GM18502 (cell line): ENCODE results near the gene LIPG.
"Not testable (repeated sequence)": the region's sequence is repeated elsewhere in the genome, so short reads cannot be mapped to it uniquely, and the experiment has no call there.

Experiments
- ATAC-seq: cut with Tn5 transposase; IDR thresholded peaks from one replicate; pipeline ENCODE4 v1.9.1; 2021; ENCODE audit warnings: mild to moderate bottlenecking; ENCODE audit not compliant: unreplicated experiment, poor library complexity

The LIPG gene

GRCh38 chr18:49546278-49546677 is 15.6 kb upstream of the LIPG start:
- no peak for ATAC-seq

GRCh38 chr18:49546719-49547273 is 15.1 kb upstream of the LIPG start:
- no peak for ATAC-seq

DNA sequence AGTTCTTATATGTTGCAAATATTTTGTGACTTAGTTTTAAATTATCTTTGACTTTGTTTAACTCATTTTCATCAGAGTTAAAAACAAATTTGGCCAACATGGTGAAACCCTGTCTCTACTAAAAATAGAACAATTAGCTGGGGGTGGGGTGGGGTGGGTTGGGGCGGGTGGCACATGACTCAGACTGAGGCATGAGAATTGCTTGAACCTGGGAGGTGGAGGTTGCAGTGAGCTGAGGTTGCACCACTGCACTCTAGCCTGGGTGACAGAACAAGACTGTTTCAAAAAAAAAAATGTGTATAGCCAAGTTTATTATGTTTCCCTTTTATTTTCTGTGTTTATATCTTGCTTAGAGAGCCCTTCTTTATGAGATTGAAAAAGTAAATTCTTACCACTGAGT is 14.2 kb upstream of the LIPG start:
- no peak for ATAC-seq

DNA sequence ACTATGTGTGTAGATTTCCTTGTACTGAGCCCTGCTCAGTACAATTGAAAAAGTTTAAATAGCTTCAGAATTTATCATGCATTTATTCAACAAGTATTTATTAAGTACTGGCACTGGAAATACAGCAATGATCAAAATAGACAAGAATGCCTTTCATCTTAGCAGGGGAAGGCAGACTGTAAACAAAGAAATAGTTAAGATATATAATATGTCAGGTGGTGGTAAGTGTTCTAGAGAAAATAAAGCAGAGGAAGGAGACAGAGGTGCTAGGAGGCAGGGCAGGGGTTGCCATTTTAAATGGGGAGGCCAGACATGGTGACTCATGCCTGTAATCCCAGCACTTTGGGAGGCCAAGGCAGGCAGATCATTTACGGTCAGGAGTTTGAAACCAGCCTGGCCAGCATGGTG is 13.6 kb upstream of the LIPG start:
- no peak for ATAC-seq

GRCh38 chr18:49550621-49551339 is 11.1 kb upstream of the LIPG start:
- no peak for ATAC-seq

DNA sequence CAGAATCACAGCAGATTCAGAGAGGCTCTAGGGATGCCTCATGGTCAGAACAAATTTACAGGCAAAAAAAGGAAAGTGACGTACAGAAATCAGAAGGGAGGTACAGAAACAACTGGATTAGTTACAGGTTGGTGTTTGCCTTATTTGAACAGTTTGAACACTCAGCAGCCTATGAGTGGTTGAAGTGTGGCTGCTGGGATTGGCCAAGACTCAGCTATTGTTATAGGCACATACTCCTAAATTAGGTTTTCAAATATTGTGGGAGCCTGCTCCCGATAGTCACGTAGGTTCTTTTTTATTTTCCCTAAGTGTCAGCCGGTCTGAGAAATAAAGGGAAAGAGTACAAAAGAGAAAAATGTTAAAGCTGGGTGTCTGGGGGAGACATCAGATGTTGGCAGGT is 8.9 kb upstream of the LIPG start:
- no peak for ATAC-seq

DNA sequence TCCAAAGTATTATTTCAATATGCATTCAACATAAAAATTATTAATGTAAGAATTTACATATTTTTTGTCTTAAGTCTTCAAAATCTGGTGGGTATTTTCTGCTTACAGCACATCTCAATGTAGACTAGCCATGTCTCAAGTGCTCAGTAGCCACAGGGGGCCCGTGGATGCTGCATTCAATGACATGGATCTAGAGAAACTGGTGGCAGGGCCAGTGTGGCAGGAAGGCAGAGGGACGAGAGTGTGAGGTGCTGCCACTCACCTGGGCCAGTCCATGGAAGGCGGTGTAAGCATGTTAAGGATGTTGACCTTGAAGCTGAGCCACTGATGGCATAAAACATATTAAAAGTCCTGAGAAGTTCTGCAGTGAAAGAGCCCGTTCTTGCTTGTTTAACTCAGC is 6.2 kb upstream of the LIPG start:
- no peak for ATAC-seq

DNA sequence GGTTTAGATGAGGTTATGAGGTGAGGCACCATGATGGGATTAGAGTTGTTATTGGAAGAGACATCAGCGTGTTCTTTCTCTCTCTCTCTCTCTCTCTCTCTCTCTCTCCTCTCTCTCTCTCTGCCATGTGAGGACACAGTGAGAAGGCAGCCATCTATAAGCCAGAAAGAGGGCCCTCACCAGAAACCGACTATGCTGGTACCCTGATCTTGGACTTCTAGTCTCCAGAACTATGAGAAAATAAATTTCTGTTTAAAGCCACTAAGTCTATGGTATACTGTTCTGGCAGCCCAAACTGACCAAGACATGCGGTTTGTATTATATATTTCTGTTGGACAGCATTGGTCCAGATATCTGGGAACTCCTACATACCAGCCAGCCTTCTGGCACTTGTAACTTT is 3.5 kb upstream of the LIPG start:
- ATAC-seq: no peak

- ATAC-seq: not testable (repeated sequence)
These were observed 2.4 kb upstream of the LIPG start for GRCh38 chr18:49559326-49559931.

GRCh38 chr18:49560277-49560623 is 1.6 kb upstream of the LIPG start:
- no peak for ATAC-seq

GRCh38 chr18:49560624-49561288 is 1.1 kb upstream of the LIPG start:
- no peak for ATAC-seq

- ATAC-seq: no peak
These were observed 748 bp downstream of the LIPG start for GRCh38 chr18:49562481-49563129.

- no peak for ATAC-seq
These were observed 1.3 kb downstream of the LIPG start for GRCh38 chr18:49563130-49563540.

DNA sequence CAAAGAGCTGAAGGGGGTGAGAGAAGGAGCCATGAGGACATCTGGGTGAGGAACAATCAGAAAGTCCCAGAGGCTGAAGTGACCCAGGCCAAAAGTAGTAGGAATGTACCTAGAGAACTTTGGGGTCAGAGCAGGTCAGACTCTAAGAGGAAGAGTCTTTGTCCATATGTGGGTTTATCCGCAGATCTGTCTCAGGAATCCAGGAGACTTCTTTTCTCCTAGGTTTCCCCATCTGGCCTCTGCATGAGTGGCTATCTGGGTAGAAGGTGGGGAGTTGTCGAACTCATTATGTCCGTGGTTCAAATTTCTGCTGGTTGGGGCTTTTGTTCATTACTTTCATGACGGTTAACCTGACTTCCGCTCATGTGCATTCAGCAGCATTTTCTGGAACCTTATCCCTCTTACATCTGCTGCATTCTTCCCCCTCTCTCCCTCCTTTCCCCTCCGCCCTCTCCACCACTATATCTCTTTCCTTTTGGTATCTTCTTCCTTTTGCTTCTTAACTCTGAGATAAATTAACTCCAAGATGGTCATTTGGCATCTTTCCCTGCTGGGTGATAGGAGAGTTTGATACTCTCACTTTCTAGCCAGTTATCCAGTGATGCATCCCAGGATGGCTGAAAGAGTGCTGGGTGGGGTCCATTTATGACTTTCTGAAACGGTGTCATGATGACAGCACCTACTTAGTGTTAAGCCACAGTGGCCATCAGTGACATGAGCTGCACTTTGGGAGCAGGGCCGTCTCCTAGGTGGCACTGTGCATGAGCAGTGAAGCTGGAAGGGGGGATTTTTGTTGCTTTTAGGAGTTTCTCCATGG is 2.1 kb downstream of the LIPG start:
- ATAC-seq: no peak

DNA sequence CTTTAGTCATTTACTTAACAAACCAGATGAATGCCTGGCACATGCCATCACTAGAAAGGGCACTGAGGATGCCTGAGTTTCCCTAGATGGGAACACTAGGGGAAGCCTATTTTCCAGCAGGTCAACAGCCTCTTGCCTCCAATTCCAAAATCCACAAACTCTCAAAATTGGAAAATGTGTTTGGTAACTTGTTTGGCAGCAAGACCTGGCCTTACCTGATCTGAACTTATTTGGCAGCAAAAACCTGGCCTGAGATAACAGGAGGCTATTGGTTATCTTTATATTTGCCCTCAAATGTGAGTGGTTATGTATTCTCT is 2.6 kb downstream of the LIPG start:
- ATAC-seq: no peak

GRCh38 chr18:49565101-49565500 is 3.2 kb downstream of the LIPG start:
- ATAC-seq: no peak

DNA sequence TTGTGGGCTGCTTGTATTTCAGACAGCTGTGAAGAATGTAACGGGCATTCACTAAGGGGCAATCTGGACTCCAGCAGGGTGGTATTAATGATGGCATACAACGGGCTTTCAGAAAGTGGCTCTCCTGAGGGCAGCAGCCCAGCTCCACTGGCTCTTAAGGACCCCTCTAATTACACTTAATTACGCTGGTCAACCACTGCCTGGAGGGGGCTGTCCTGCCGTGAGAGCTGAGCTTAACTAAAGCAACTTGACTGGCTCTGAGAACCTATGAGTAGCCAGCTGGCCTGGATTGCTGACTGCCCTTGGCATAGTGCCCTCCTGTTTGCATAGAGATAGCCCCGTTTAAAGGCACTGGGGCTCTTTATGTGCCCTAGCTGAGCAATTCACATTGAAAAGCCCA is 3.8 kb downstream of the LIPG start:
- ATAC-seq: no peak

DNA sequence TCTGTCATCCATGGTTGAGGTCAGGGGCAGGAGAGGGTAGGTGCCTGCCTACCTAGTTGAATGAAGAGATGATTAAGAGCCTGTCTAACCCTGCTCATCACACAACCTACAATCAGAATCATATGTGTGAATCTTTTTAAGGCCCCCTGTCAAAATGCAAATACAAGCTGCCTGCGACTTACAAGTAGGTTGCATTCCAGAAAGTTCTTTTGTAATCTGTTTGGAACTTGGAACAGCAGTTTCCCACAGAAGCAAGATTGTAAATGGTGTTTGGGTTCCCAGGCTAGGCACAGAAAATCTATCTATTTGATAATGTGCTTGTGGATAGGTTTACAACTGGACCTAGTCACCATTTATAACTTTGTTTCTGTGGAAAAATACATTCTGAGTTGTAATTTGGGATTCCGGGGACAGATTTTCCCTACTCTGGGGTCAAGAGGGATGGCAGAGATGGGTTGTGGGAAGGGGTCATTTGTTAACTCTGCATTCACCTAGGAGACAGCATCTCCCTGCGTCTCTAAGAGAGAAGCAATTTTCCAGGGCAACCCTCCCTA is 4.4 kb downstream of the LIPG start:
- no peak for ATAC-seq

GRCh38 chr18:49566985-49567384 is 5.1 kb downstream of the LIPG start:
- ATAC-seq: no peak

GRCh38 chr18:49569724-49570123 is 7.9 kb downstream of the LIPG start:
- no peak for ATAC-seq
